GM06990 (cell line): ENCODE data around the gene NUPR1.

Source experiments
- DNase-seq: peaks from one replicate; pipeline ENCODE4 v3.0.0-alpha.2; 2011; ENCODE audit not compliant: insufficient read length; ENCODE audit errors: extremely low read depth
- H3K27me3 ChIP-seq: replicated peaks from 2 replicates; pipeline ENCODE4 v1.6.0; 2011; ENCODE audit warnings: low read length; ENCODE audit not compliant: control insufficient read depth, insufficient read depth
- H3K36me3 ChIP-seq: 2 replicates; pipeline ENCODE4 v1.5.1; 2011; ENCODE audit warnings: low read length; ENCODE audit not compliant: control insufficient read depth, insufficient read depth
- H3K4me3 ChIP-seq: replicated peaks from 2 replicates; pipeline ENCODE4 v1.5.1; 2011; ENCODE audit warnings: low read depth, mild to moderate bottlenecking, control low read depth, low read length
- CTCF ChIP-seq: IDR thresholded peaks from 2 replicates; pipeline ENCODE4 v1.5.1; 2011; ENCODE audit warnings: low read length, control low read depth, mild to moderate bottlenecking, inconsistent platforms; ENCODE audit not compliant: insufficient read depth, poor library complexity, severe bottlenecking

The NUPR1 gene

GRCh38 chr16:28575446-28576109, 36.8 kb upstream of the NUPR1 start:
- DNase-seq = no peak
- no peaks in the 10 kb centered on the region for H3K27me3 ChIP-seq
- H3K36me3 ChIP-seq = no peaks in the 10 kb centered on the region; the same call in 1 of the 2 replicates
- no peak overlapping the region for H3K4me3 ChIP-seq
- no peak for TF ChIP-seq CTCF

- no peak for DNase-seq
- Histone ChIP-seq H3K4me3 (no peak overlapping the region), H3K36me3 (no peaks in the 10 kb centered on the region; the same call in 1 of the 2 replicates), H3K27me3 (no peaks in the 10 kb centered on the region)
- no peak for TF ChIP-seq CTCF
Measured at GRCh38 chr16:28574925-28575324, 36.2 kb upstream of the NUPR1 start.

- H3K27me3 ChIP-seq = no peaks in the 10 kb centered on the region
- no peak overlapping the region for H3K4me3 ChIP-seq
- DNase-seq = no peak
- TF ChIP-seq CTCF = no peak
- H3K36me3 ChIP-seq = no peaks in the 10 kb centered on the region; the same call in 1 of the 2 replicates
Measured at GRCh38 chr16:28573738-28574718, 35.3 kb upstream of the NUPR1 start.

GRCh38 chr16:28572696-28573510, 34.1 kb upstream of the NUPR1 start:
- no peak for TF ChIP-seq CTCF
- no peaks in the 10 kb centered on the region for H3K27me3 ChIP-seq
- no peak overlapping the region for H3K4me3 ChIP-seq
- H3K36me3 ChIP-seq = no peaks in the 10 kb centered on the region; the same call in 1 of the 2 replicates
- no peak for DNase-seq

GRCh38 chr16:28569968-28570752, 31.4 kb upstream of the NUPR1 start:
- Histone ChIP-seq H3K27me3 (no peaks in the 10 kb centered on the region), H3K36me3 (no peaks in the 10 kb centered on the region; the same call in 1 of the 2 replicates), H3K4me3 (no peak overlapping the region)
- no peak for DNase-seq
- TF ChIP-seq CTCF = no peak
